ENCODE measurements around the gene PANK2. TPM values are rescaled to one million over a fixed set of nuclear protein-coding genes. Genes with fewer than 3 reads are reported as not detected.

PANK2 gene
- total RNA-seq, 1 donor from 2014 or later: 17.4 TPM

GRCh38 chr20:3922223-3922982 lies 33.2 kb downstream of the PANK2 start:
- ATAC-seq (no peak), DNase-seq (no peak)
- intact Hi-C loops (cut with micrococcal nuclease): no loop called here

- DNase-seq (no peak), ATAC-seq (no peak)
- intact Hi-C loops (cut with micrococcal nuclease): no loop called here
Measured at GRCh38 chr20:3922983-3923339, 33.8 kb downstream of the PANK2 start.

GRCh38 chr20:3923818-3924217 lies 34.6 kb downstream of the PANK2 start:
- no peak for DNase-seq
- ATAC-seq: no peak
- intact Hi-C loops (cut with micrococcal nuclease): no loop called here

GRCh38 chr20:3924304-3925112 lies 35.3 kb downstream of the PANK2 start:
- ATAC-seq (peak; percentile 61), DNase-seq (peak; percentile 79)
- intact Hi-C loops (cut with micrococcal nuclease): no loop called here

- DNase-seq: no peak
- no peak for ATAC-seq
- intact Hi-C loops (cut with micrococcal nuclease): no loop called here
Measured at GRCh38 chr20:3925113-3925695, 36.0 kb downstream of the PANK2 start.

- no peak for ATAC-seq
- DNase-seq: no peak
- intact Hi-C loops (cut with micrococcal nuclease): no loop called here
Measured at GRCh38 chr20:3925899-3926638, 36.9 kb downstream of the PANK2 start.

GRCh38 chr20:3927486-3928291 lies 38.5 kb downstream of the PANK2 start:
- intact Hi-C loops (cut with micrococcal nuclease): no loop called here
- peak; percentile 7 for ATAC-seq

GRCh38 chr20:3929713-3930060 lies 40.5 kb downstream of the PANK2 start:
- intact Hi-C loops (cut with micrococcal nuclease): no loop called here
- no peak for ATAC-seq

More at GRCh38 chr20:3927486-3928291, 38.5 kb downstream of the PANK2 start:
- DNase-seq: no peak

GRCh38 chr20:3930265-3931206 lies 41.3 kb downstream of the PANK2 start:
- ATAC-seq: no peak
- no peak for DNase-seq
- intact Hi-C loops (cut with micrococcal nuclease): no loop called here

More at GRCh38 chr20:3929713-3930060, 40.5 kb downstream of the PANK2 start:
- DNase-seq: no peak

- intact Hi-C loops (cut with micrococcal nuclease): no loop called here
- ATAC-seq (no peak), DNase-seq (no peak)
Measured at GRCh38 chr20:3931664-3932063, 42.5 kb downstream of the PANK2 start.

GRCh38 chr20:3932277-3932676 lies 43.1 kb downstream of the PANK2 start:
- intact Hi-C loops (cut with micrococcal nuclease): no loop called here
- no peak for DNase-seq
- ATAC-seq: peak; percentile 5

GRCh38 chr20:3932681-3933080 lies 43.5 kb downstream of the PANK2 start:
- intact Hi-C loops (cut with micrococcal nuclease): no loop called here
- no peak for DNase-seq
- ATAC-seq: peak; percentile 15

GRCh38 chr20:3933218-3933617 lies 44.0 kb downstream of the PANK2 start:
- ATAC-seq: no peak

GRCh38 chr20:3934624-3935023 lies 45.4 kb downstream of the PANK2 start:
- intact Hi-C loops (cut with micrococcal nuclease): no loop called here
- ATAC-seq (peak; percentile 26), DNase-seq (no peak)

More at GRCh38 chr20:3933218-3933617, 44.0 kb downstream of the PANK2 start:
- no peak for DNase-seq
- intact Hi-C loops (cut with micrococcal nuclease): no loop called here

- intact Hi-C loops (cut with micrococcal nuclease): no loop called here
- ATAC-seq (peak; percentile 89), DNase-seq (peak; percentile 59)
Measured at GRCh38 chr20:3935295-3935955, 46.2 kb downstream of the PANK2 start.

- intact Hi-C loops (cut with micrococcal nuclease): no loop called here
- ATAC-seq (no peak), DNase-seq (no peak)
Measured at GRCh38 chr20:3935956-3936340, 46.8 kb downstream of the PANK2 start.

- DNase-seq: no peak
- intact Hi-C loops (cut with micrococcal nuclease): no loop called here
- no peak for ATAC-seq
Measured at GRCh38 chr20:3937618-3938017, 48.4 kb downstream of the PANK2 start.

Measured in left ventricle myocardium superior (tissue), 1 donor.